ENCODE data around the gene OLFM1.
"Not testable (repeated sequence)": the region's sequence is repeated elsewhere in the genome, so short reads cannot be mapped to it uniquely, and the experiment has no call there.

OLFM1 gene

DNA sequence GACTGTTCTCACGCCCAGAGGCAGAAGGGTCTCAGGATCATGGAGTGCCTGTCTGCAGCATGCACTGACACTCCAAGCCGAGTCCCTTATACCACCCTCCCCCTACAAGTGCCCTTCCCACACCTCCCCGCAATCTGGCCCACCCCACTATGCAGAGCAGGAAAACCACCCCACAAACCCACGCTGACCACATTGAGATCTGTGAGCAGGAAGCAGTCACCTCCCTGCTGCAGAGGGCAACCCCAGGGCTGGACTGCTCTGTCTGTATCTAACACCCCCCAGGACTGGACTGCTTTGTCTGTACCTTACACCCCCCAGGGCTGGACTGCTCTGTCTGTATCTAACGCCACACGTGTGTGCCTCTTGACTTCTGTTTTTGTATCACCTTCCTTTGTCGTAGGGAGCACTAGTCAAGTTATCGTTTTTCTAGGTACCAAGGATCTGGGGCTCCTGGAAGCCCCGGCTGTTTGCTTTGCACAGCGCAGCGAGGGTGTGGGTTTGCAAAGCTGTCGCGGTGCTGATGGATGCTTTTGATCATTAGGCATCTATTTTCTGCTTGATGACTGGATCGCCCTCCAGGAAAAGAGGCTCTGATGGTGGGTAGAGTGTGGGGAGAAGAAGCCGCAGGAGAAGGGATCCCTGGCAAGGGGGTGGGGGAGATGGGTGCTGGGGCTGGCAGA lies 21.5 kb downstream of the OLFM1 start:
- no peak for DNase-seq

DNA sequence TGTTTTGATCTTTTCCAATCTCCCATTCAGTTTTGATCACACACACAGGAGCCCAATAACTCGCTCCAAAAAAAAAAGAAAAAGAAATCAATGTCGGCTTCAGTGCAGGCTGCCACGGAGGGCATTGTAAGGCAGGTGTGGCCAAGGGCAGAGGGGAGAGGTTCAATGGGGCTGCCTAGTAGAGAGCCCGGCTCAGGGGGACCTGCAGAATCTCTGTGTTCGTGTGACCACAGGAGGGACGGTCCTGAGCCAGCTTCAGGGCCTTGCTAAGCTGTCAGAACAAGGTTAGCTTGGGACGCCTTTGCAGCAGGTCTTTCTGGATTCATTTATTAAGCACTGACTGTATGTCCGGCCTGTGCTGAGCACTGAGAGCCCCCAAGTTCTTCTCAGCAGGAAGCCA lies 22.2 kb downstream of the OLFM1 start:
- DNase-seq, result no peak

GRCh38 chr9:135110416-135110815 lies 22.9 kb downstream of the OLFM1 start:
- no peak for DNase-seq

DNA sequence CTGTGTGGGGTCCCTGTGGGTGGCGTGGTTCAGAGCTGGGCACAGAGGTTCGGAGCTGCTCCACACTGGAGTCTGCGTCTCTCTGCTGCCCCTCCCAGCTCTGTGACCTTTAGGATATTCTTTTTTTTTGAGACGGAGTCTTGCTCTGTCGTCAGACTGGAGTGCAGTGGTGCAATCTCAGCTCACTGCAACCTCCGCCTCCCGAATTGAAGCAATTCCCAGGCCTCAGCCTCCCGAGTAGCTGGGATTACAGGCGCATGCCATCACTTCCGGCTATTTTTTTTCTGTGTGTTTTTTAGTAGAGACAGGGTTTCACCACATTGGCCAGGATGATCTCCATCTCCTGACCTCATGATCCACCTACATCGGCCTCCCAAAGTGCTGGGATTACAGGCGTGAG lies 24.1 kb downstream of the OLFM1 start:
- not testable (repeated sequence) for DNase-seq

DNA sequence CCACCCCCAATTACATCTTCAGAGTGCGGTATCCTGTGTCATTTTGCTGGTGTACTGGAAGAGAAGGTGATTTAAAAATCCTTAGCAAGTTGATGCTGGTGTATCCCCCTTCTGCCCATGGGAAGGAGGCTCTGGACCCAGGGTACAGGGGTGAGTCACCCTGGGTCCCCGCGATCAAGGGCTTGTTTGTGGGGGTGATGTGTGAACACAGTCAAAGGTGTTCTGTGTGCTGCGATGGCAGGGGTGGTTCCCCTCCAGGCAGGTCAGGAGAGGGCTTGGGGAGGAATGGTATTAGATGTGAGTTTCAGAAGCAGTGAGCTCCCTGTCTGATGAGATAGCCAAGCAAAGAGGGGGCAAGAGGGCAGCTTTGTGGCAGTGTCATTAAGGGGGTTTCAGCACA lies 28.9 kb downstream of the OLFM1 start:
- DNase-seq, result no peak

DNA sequence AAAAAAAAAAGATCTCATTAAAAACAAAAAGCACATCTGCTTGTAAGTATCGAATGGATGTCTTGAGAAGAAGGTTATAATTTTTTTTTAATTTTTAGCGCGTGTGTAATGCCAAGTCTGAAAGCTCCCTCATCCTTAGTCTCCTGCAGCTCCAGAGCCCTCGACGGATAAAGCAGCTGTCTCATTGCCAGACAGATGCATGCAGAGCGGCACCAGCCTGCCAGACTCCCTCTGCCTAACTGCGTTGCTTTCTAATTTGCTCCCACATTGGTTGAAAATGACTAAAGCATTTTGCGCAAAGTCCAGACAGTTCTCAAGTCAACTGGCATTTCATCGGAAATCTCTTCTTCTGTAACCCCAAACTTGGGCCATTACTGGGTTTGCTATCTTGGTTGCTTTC lies 29.4 kb downstream of the OLFM1 start:
- no peak for DNase-seq

GRCh38 chr9:135117281-135117680 lies 29.8 kb downstream of the OLFM1 start:
- no peak for DNase-seq

- DNase-seq, result no peak
These were observed 32.1 kb downstream of the OLFM1 start for GRCh38 chr9:135119496-135120064.

DNA sequence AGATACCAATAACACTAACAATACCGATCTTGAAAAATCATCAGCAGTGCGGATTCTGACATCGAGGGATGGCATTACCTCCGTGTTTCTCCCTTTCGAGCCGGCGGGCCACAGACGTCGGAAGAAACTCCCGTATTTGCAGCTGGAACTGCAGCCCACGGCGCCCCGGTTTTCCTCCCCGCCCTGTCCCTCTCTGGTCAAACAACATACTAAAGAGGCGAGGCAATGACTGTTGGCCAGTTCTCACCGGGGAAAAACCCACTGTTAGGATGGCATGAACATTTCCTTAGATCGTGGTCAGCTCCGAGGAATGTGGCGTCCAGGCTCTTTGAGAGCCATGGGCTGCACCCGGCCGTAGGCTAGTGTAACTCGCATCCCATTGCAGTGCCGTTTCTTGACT lies 32.8 kb downstream of the OLFM1 start:
- no peak for DNase-seq

DNA sequence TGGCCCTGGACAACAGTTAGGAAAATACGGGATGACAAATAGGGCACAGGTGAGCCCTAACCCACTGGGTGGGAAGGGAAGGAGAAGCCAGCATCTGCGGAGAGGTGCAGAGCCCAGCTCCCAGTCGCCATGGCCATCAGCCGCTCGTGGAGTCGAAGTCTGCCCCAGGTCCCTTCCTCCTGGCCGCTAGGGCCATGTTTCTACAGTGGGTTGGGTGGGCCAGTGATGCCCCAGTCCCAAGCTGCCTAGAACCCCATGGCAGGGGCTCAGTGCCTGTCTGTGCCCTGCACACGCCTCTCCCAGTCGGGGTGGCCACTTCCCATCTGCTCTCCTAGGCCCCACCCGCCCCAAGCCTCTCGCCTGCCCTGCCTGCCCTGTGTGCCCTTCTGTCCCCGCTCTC lies 34.8 kb downstream of the OLFM1 start:
- no peak for DNase-seq

DNA sequence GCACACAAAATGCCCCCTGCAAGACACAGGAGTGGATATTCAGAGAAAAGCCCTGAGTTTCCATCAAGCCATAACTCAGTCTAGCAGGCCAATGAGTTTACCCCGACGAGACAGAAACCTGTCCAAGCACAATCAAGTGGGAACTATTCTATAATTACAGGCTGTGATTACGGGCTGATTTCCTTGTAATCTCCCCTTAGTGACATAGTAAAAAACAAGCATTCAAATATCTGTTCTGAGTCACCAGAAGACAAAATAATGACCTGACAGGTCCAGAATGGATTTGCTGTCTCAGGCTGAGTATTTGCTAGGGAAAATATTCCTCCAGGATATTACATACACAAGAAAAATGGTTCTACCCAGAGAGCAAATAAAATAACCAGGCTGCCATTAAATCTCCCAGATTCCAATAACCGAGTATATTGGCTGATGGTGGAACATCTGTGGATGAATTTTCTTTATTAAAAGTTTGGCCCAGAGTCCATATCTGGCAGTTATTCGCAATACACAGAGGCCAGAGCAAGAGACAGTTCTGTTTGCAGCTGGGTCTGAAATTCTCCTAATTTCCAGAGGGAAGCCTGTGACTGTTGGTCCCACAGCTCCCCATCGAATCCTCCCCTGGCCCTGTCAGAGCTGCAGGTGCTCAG lies 35.8 kb downstream of the OLFM1 start:
- no peak for DNase-seq

DNA sequence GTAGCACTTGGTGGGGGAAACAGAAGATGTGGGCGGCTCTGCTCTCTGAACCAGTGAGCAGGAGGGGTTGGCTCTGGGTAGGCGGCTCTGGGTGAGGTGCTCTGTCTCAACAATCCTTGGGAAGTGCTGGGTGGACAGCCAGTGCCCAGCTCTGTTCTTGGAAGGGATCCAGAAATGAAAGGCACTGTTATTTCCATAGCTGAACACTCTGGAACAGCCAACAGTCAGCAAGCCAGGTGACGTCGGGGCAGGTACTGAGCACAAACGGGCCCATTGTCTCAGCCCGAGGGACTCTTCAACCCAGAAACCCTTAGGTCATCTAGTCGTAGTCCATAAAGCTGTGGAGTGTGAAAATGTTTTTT lies 36.3 kb downstream of the OLFM1 start:
- DNase-seq, result no peak

GRCh38 chr9:135126451-135127187 lies 39.2 kb downstream of the OLFM1 start:
- no peak for DNase-seq

DNA sequence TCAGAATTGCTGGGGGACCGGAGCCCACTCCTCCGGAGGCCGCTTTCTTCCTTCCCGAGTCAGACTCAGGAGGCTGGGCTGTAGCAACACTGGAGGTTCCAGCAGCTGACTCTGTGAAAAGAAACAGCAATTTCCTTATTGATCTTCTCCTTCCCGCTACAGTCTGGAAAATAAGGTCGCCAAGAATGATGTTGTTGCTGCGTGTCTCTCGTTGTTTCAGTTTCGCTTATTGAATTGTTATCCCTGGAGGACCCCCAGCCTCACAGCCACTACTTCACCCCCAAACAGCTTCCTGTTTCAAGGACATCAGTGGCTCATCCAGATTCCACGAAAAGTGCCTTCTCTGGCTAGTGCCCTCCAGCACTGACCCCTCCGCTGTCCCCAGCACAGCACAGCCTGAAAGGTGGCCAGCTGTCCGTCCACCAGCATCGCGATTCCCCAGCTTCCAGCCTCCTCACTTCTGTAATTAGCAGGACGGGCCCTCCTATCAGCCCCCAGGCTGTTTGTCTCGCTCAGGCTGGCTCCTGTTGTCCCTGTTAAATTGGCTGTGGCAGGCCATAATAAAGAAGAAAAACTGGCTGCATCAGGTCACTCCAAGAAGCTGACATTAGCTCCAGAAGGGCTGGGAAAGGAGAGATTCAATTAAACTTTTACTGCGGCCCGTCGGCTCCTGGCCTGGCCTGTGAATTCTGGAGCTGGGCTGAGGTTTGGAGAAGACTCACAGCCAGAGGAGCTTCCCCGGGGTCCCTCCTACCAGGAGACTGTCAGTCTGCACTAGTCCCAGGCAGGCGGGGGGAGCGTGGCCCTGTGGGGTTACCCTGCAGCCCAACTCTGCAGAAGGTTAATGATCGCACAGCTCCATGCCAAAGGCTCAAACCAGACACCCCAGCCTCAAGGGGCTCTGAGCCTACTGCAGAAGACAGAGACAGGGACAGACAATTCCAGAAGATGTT lies 40.5 kb downstream of the OLFM1 start:
- no peak for DNase-seq

GRCh38 chr9:135129137-135129695 lies 41.7 kb downstream of the OLFM1 start:
- DNase-seq, result no peak

DNA sequence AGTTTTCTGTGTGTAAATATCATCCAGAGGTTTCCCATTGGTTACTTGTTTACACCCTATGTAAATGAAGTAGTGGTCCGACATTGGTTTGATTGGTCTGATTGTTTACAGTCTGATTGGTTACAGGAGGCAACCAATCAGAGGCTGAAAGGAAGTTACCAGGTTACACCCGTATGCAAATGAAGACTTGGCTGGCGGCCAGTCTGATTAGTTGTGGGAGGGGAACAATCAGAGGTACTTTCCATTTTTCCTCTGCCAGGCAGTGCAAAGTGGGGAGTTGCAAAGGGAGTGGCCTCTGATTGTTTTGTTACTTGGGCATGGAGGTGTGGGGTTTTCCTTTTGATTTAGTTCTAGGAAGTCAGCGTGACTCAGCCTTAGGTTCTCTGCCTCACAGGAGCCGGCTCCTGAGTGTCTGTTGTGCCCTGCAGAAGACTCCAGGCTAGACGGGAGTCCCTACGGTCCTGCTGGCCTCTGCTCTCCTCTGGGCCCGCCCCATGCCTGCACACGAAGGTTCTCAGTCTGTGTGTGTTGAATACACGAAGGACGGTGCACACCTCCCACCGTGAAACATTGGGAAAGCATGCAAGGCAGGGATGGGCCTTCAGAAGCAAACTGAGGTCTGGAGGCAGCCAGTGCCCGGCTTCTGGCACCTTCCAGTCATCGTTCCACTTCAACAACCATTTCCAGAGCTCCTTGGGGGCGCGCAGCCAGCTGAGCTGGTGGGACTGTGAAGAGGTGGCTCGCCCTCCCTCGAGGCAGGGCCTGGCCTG lies 42.9 kb downstream of the OLFM1 start:
- no peak for DNase-seq

DNA sequence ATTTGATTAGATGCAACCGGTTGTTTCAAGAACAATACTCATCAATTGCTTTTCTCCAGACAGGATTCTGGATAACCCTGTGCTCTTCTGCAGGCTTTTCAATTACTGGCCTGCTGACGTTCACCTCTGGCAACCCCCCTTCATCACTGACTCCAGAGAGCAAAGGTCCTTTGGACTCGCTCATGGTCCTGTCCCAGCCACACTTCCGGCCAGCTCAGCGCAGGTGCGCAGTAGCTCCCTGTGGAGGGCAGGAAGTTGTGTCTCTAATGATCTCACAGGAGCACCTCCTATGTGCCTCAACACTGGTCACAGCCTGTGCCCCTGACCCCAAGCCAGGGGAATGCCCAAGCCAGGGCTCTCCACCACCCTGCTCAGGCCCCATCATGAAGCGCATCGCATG lies 44.0 kb downstream of the OLFM1 start:
- DNase-seq, result no peak

- DNase-seq, result no peak
These were observed 44.5 kb downstream of the OLFM1 start for GRCh38 chr9:135132008-135132407.

DNA sequence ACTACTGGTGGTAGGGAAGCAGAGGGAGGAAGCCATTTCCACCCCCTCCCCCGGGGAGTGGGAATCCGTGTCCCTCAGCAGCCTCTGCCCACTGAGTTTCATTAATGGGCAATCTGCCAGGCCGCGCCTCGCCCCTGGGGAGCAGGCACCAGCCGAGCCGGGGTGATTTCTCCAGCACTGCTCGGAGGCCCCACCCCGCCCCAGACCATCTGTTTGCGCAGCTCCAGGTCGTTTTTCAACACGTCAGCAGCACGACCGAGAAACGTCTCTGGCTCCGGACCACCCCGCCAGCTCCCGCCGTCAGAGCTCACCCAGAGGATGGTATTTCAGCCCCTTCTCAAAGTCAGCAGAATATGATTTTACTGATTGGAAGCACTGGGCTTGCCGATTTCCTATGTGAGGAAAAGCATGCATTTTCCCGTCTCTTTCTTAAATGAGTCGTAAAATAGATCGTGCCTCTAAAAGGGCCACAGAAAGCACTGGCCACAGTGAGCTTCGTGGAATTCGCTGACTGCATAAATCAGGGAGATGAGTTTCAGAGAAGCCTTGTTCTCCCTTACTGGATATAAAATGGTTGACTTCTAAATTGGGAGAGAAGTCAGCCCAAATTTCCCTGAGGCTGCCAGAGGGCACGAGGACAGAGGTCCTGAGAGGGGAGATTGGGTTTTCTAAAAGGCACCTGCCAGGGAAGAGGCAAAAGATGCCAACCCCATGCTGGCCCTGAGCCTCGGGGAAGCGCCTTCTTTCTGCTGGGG lies 47.0 kb downstream of the OLFM1 start:
- no peak for DNase-seq

GRCh38 chr9:135135171-135135928 lies 47.9 kb downstream of the OLFM1 start:
- no peak for DNase-seq
